H1 (cell line): ENCODE data around the gene NUDT12. TPM values are rescaled to one million over a fixed set of nuclear protein-coding genes. Genes with fewer than 3 reads are reported as not detected.

Experiments
- CTCF ChIA-PET: fragments of 300-600 bp; sonication (Branson Sonifier 250); formaldehyde crosslinking; loops from one replicate; lab custom pipeline; 2021; ENCODE audit not compliant: partially characterized antibody; lab: Charles Lee
- POLR2A ChIA-PET: fragments of 300-600 bp; sonication (Branson Sonifier 250); formaldehyde crosslinking; loops from one replicate; lab custom pipeline; 2021; ENCODE audit warnings: inconsistent platforms; ENCODE audit not compliant: partially characterized antibody; lab: Charles Lee
- DNase-seq, 2 experiments: peaks; one replicate each; pipeline versions ENCODE4 v3.0.0 to v3.0.0-alpha.2; 2010 to 2022; ENCODE audit warnings: low spot score in 2 of 2, low read depth in 1 of 2, mixed read lengths in 1 of 2
- FAIRE-seq: peaks from 2 replicates; lab custom pipeline; 2011; peaks lifted over from hg19 to GRCh38; lab: Jason Lieb, UNC
- H2AFZ ChIP-seq: 2 replicates; pipeline ENCODE4 v1.8.1; 2012; ENCODE audit warnings: low read length, inconsistent platforms
- H2AK5ac ChIP-seq: 2 replicates; pipeline ENCODE4 v1.6.1; 2013; ENCODE audit warnings: low read depth, low read length
- H2BK120ac ChIP-seq: replicated peaks from 2 replicates; pipeline ENCODE3; 2013; ENCODE audit warnings: low read depth, low read length, inconsistent platforms
- H2BK12ac ChIP-seq: 2 replicates; pipeline ENCODE4 v1.6.1; 2013; ENCODE audit warnings: low read depth, low read length
- H2BK15ac ChIP-seq: 2 replicates; pipeline ENCODE4 v1.6.1; 2013; ENCODE audit warnings: low read length
- H2BK20ac ChIP-seq: 2 replicates; pipeline ENCODE4 v1.6.1; 2013; ENCODE audit warnings: low read length
- H2BK5ac ChIP-seq: 2 replicates; pipeline ENCODE4 v1.6.1; 2013; ENCODE audit warnings: low read depth, low read length
- H3K14ac ChIP-seq: 2 replicates; pipeline ENCODE4 v1.6.1; 2013; ENCODE audit warnings: inconsistent platforms; ENCODE audit not compliant: insufficient read length
- H3K18ac ChIP-seq: 2 replicates; pipeline ENCODE4 v1.6.1; 2013; ENCODE audit warnings: low read length; ENCODE audit errors: extremely low read depth
- H3K23ac ChIP-seq: 2 replicates; pipeline ENCODE4 v1.6.1; 2013; ENCODE audit warnings: inconsistent platforms; ENCODE audit not compliant: insufficient read length
- H3K23me2 ChIP-seq: 2 replicates; pipeline ENCODE4 v1.6.1; 2013; ENCODE audit warnings: low read depth, low read length
- H3K27ac ChIP-seq: 2 replicates; pipeline ENCODE4 v1.6.1; 2011; ENCODE audit warnings: low read depth, low read length, inconsistent platforms
- H3K27me3 ChIP-seq, 4 experiments: replicated peaks in 1 of 4; 1 replicate in 1 of 4; 2 replicates in 3 of 4; pipeline versions ENCODE4 v1.6.1 to v1.8.1; 2011 to 2013; ENCODE audit warnings: low read length in 3 of 4, mild to moderate bottlenecking in 3 of 4, inconsistent platforms in 2 of 4, mixed read lengths in 2 of 4, moderate library complexity in 1 of 4; ENCODE audit not compliant: control insufficient read depth in 3 of 4, insufficient read depth in 3 of 4; ENCODE audit errors: extremely low read depth in 1 of 4
- H3K36me3 ChIP-seq, 4 experiments: 2 replicates each; pipeline versions ENCODE4 v1.6.1 to v1.8.1; 2011 to 2013; ENCODE audit warnings: mild to moderate bottlenecking in 4 of 4, low read length in 3 of 4, moderate library complexity in 2 of 4, control low read depth in 1 of 4, inconsistent platforms in 1 of 4; ENCODE audit not compliant: insufficient read depth in 4 of 4, control insufficient read depth in 2 of 4
- H3K4ac ChIP-seq: replicated peaks from 2 replicates; pipeline ENCODE3; 2013; ENCODE audit warnings: low read length, low read depth, mixed read lengths, inconsistent platforms; ENCODE audit not compliant: insufficient read length
- H3K4me1 ChIP-seq, 4 experiments: replicated peaks in 1 of 4; 1 replicate in 1 of 4; 2 replicates in 3 of 4; pipeline versions ENCODE4 v1.6.1 to v1.8.1; 2011 to 2013; ENCODE audit warnings: low read length in 3 of 4, inconsistent platforms in 2 of 4, mixed read lengths in 1 of 4; ENCODE audit not compliant: insufficient read depth in 4 of 4, control insufficient read depth in 3 of 4
- H3K4me2 ChIP-seq, 2 experiments: 2 replicates each; pipeline versions ENCODE4 v1.6.1 to v1.8.1; 2011 to 2013; ENCODE audit warnings: low read depth in 2 of 2, low read length in 2 of 2, control low read depth in 1 of 2, inconsistent platforms in 1 of 2, mild to moderate bottlenecking in 1 of 2; ENCODE audit not compliant: insufficient read depth in 1 of 2
- H3K4me3 ChIP-seq, 4 experiments: fragments of 200-600, 300-600 bp in 1 of 4; sonication (generic), shearing (Covaris generic), sonication (Bioruptor Twin) in 1 of 4; 2 replicates each; pipeline versions ENCODE4 v1.5.1 to v1.8.1; 2011 to 2016; ENCODE audit warnings: low read length in 4 of 4, low read depth in 3 of 4, control low read depth in 2 of 4, inconsistent platforms in 2 of 4, mild to moderate bottlenecking in 2 of 4, mixed read lengths in 1 of 4, moderate library complexity in 1 of 4; ENCODE audit not compliant: insufficient read depth in 2 of 4; ENCODE audit errors: extremely low read depth in 1 of 4
- H3K56ac ChIP-seq: replicated peaks from 2 replicates; pipeline ENCODE3; 2013; ENCODE audit warnings: low read depth, mild to moderate bottlenecking, mixed read lengths, low read length, inconsistent platforms; ENCODE audit not compliant: insufficient read length
- H3K79me1 ChIP-seq: 2 replicates; pipeline ENCODE4 v1.6.1; 2013; ENCODE audit warnings: low read depth, low read length, control low read depth
- H3K79me2 ChIP-seq, 2 experiments: 2 replicates each; pipeline versions ENCODE4 v1.6.1 to v1.8.1; 2012 to 2013; ENCODE audit warnings: low read length in 2 of 2, mild to moderate bottlenecking in 2 of 2, inconsistent platforms in 1 of 2; ENCODE audit not compliant: insufficient read depth in 2 of 2, control insufficient read depth in 1 of 2
- H3K9ac ChIP-seq, 4 experiments: replicated peaks in 1 of 4; 1 replicate in 1 of 4; 2 replicates in 3 of 4; pipeline versions ENCODE4 v1.6.1 to v1.8.1; 2011 to 2013; ENCODE audit warnings: low read depth in 3 of 4, low read length in 3 of 4, control low read depth in 2 of 4, mild to moderate bottlenecking in 2 of 4, moderate library complexity in 2 of 4, inconsistent platforms in 1 of 4; ENCODE audit errors: extremely low read depth in 1 of 4
- H3K9me3 ChIP-seq, 2 experiments: 2 replicates each; pipeline versions ENCODE4 v1.6.1 to v1.8.1; 2012 to 2013; ENCODE audit warnings: mild to moderate bottlenecking in 2 of 2, moderate library complexity in 2 of 2, control low read depth in 1 of 2, inconsistent platforms in 1 of 2, low read depth in 1 of 2, low read length in 1 of 2, mixed read lengths in 1 of 2; ENCODE audit not compliant: insufficient read depth in 2 of 2
- H4K20me1 ChIP-seq, 2 experiments: replicated peaks in 1 of 2; 2 replicates each; pipeline versions ENCODE3 to v1.8.1; 2011 to 2013; ENCODE audit warnings: inconsistent platforms in 2 of 2, low read length in 2 of 2, mild to moderate bottlenecking in 1 of 2; ENCODE audit not compliant: insufficient read depth in 2 of 2, control insufficient read depth in 1 of 2
- H4K5ac ChIP-seq: 2 replicates; pipeline ENCODE4 v1.6.1; 2013; ENCODE audit warnings: low read length, low read depth, mixed read lengths, inconsistent platforms; ENCODE audit not compliant: insufficient read length
- H4K8ac ChIP-seq: 2 replicates; pipeline ENCODE4 v1.8.0; 2013; ENCODE audit warnings: mild to moderate bottlenecking, moderate library complexity, low read length, inconsistent platforms; ENCODE audit not compliant: insufficient read depth; ENCODE audit errors: extremely low read depth
- H4K91ac ChIP-seq: replicated peaks from 2 replicates; pipeline ENCODE3; 2013; ENCODE audit warnings: low read length, mixed read lengths, inconsistent platforms; ENCODE audit not compliant: insufficient read length
- BACH1 ChIP-seq: IDR thresholded peaks from 2 replicates; pipeline ENCODE4 v1.6.1; 2012; ENCODE audit warnings: low read length, improper control_type of control experiment
- EP300 ChIP-seq, 2 experiments: IDR thresholded peaks; 1 replicate in 1 of 2; 2 replicates in 1 of 2; pipeline ENCODE4 v1.6.1; 2011 to 2012; ENCODE audit warnings: low read depth in 2 of 2, low read length in 2 of 2, mild to moderate bottlenecking in 2 of 2, borderline replicate concordance in 1 of 2, inconsistent platforms in 1 of 2, moderate library complexity in 1 of 2
- KDM5A ChIP-seq: fragments of 200-600 bp; IDR thresholded peaks from 2 replicates; pipeline ENCODE4 v1.7.1; 2012; ENCODE audit warnings: mild to moderate bottlenecking, low read length, inconsistent platforms, mixed read lengths
- MAFK ChIP-seq: IDR thresholded peaks from 2 replicates; pipeline ENCODE4 v1.6.1; 2012; ENCODE audit warnings: low read depth, mild to moderate bottlenecking, improper control_type of control experiment, low read length
- NANOG ChIP-seq: IDR thresholded peaks from 2 replicates; pipeline ENCODE4 v1.6.1; 2011; ENCODE audit warnings: low read length, low read depth, mild to moderate bottlenecking, inconsistent platforms; ENCODE audit not compliant: insufficient read depth, poor library complexity, severe bottlenecking
- RAD21 ChIP-seq, 2 experiments: IDR thresholded peaks in 1 of 2; conservative IDR thresholded peaks in 1 of 2; 2 replicates each; pipeline ENCODE4 v1.6.1; 2011; ENCODE audit warnings: low read depth in 2 of 2, low read length in 2 of 2, improper control_type of control experiment in 1 of 2, inconsistent platforms in 1 of 2, mild to moderate bottlenecking in 1 of 2, moderate library complexity in 1 of 2
- RNF2 ChIP-seq: fragments of 200-900, 300-1000 bp; sonication (generic); IDR thresholded peaks from 2 replicates; pipeline ENCODE4 v1.7.1; 2016; ENCODE audit warnings: borderline replicate concordance, low read depth, mild to moderate bottlenecking, antibody characterized with exemption, low read length; ENCODE audit not compliant: poor library complexity, severe bottlenecking; ENCODE audit errors: missing control alignments
- SIRT6 ChIP-seq: IDR thresholded peaks from one replicate; pipeline ENCODE4 v1.7.1; 2012; ENCODE audit warnings: low read length, inconsistent platforms
- TEAD4 ChIP-seq: IDR thresholded peaks from 2 replicates; pipeline ENCODE4 v1.6.1; 2012; ENCODE audit warnings: low read depth, low read length, inconsistent platforms, mixed read lengths
- whole genome bisulfite sequencing, 2 experiments: shearing (Covaris generic) in 1 of 2; methylation state at CpG; one replicate each; pipeline versions ENCODE4 v1.1.6 to v1.1.7; 2013 to 2015; ENCODE audit warnings: low lambda C conversion rate in 2 of 2, mixed read lengths in 2 of 2, inconsistent platforms in 1 of 2, low coverage in 1 of 2, missing lambda C conversion rate in 1 of 2; ENCODE audit not compliant: insufficient replicate concordance in 2 of 2, insufficient coverage in 1 of 2, insufficient read length in 1 of 2; ENCODE audit errors: extremely low coverage in 1 of 2, missing lambda C conversion rate in 1 of 2; 5-methylcytosine and 5-hydroxymethylcytosine counted together
- polyA plus RNA-seq, 7 experiments: library from polyadenylated mRNA; depleted of rRNA in 3 of 7; stranded (reverse) in 5 of 7; unstranded in 2 of 7; fragments of >200 nt in 5 of 7; fragments of 200-250 nt in 2 of 7; gene quantifications; 1 replicate in 5 of 7; 2 replicates in 1 of 7; 4 replicates in 1 of 7; pipeline versions ENCODE4 v1.2.1 to v1.2.3, GENCODE V29; 2011 to 2013; ENCODE audit warnings: missing spikeins in 2 of 7, mixed read lengths in 2 of 7
- total RNA-seq: library from RNA; stranded (reverse); fragmentation: NEBNext Ultra II Directional; extraction: Animal tissue kit (Norgen Biotek cat#: 25700); gene quantifications from 2 replicates; pipeline ENCODE4 v1.2.1, GENCODE V29; 2021
- TF ChIP-seq, protein P1 (sequence below), 3 experiments: IDR thresholded peaks; 1 replicate in 2 of 3; 2 replicates in 1 of 3; pipeline versions ENCODE4 v1.5.1 to v1.6.1; 2011; ENCODE audit warnings: low read length in 3 of 3, mild to moderate bottlenecking in 3 of 3, inconsistent platforms in 2 of 3, low read depth in 1 of 3, moderate library complexity in 1 of 3; ENCODE audit not compliant: insufficient read depth in 1 of 3; ENCODE audit errors: control extremely low read depth in 1 of 3

NUDT12 gene
- total and polyA plus RNA-seq, 2 of the 8 experiments (the other 6 are each of a cell fraction or from before 2014, with no cell fraction given), result 3.6 to 12.5 TPM

DNA sequence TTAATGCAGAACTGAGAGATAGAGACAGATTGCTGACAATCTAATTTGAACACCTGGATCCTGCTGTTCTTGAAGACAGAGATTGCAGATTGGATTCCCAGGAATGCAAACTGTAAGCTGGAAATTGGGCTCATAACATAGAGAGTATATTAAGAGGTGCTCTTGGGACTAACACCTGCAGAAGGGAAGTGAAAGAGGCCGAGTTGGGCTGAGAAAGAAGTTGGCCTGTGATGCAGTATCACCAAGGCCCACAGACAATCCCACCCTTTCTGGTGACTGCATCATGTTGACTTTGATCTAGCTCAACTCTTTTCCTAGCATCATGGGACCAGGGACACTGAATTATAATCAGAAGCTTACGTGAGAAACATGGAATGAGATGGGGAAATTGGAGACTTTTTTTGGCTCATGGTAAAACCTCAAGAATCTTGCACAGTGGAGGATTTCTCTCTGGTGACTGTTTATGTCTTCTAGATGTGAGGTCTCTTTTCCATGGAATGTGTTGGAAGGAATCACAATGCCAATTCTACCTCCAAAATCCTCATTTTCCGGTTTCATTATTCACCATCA lies 36.5 kb upstream of the NUDT12 start:
- H2AK5ac ChIP-seq, result no peak overlapping the region
- no peak overlapping the region for H2BK12ac ChIP-seq
- H3K9ac ChIP-seq, result no peak overlapping the region
- H3K27me3 ChIP-seq, result no peaks in the 10 kb centered on the region
- no peaks in the 10 kb centered on the region for H4K20me1 ChIP-seq
- ChIA-PET CTCF (interaction anchor here (0.8 kb wide), 1 partner anchor 8 kb away, joined by 3 read pairs; no protein-coding TSS in a partner anchor), POLR2A (no interaction called here)
- no peak overlapping the region for H3K4ac ChIP-seq
- no peak overlapping the region for H3K4me3 ChIP-seq
- no peak overlapping the region; the same call in 1 of the 2 replicates for H2AFZ ChIP-seq
- H4K5ac ChIP-seq, result no peak overlapping the region
- H3K79me1 ChIP-seq, result no peaks in the 10 kb centered on the region
- H3K36me3 ChIP-seq, result no peaks in the 10 kb centered on the region
- no peak overlapping the region for H2BK120ac ChIP-seq
- no peak overlapping the region for H4K8ac ChIP-seq
- no peak overlapping the region for H3K18ac ChIP-seq
- H3K23me2 ChIP-seq, result no peaks in the 10 kb centered on the region
- H2BK5ac ChIP-seq, result no peak overlapping the region
- H3K4me2 ChIP-seq, result no peak overlapping the region
- DNase-seq (no peak), FAIRE-seq (no peak)
- H3K9me3 ChIP-seq, result no peaks in the 10 kb centered on the region
- H2BK15ac ChIP-seq, result no peak overlapping the region
- no peak overlapping the region for H2BK20ac ChIP-seq
- no peak overlapping the region for H3K27ac ChIP-seq
- no peak overlapping the region for H4K91ac ChIP-seq
- H3K4me1 ChIP-seq, result no peaks in the 10 kb centered on the region
- H3K79me2 ChIP-seq, result no peaks in the 10 kb centered on the region
- no peak overlapping the region for H3K56ac ChIP-seq
- H3K23ac ChIP-seq, result no peak overlapping the region
- 84% methylated on average over 3 of the region's 3 CpGs; no CpG with 5 or more reads in 1 of the 2 experiments for WGBS, 2 experiments
- no peak overlapping the region for H3K14ac ChIP-seq
- TF ChIP-seq BACH1 (no peak), SIRT6 (no peak), EP300 (IDR thresholded peaks at IDR 0.05; ENCODE audit: borderline replicate concordance in 1 of 2, low read depth in 2 of 2, low read length in 2 of 2) (no peak), RAD21 (IDR thresholded peaks at IDR 0.05 in 1 of 2, conservative IDR thresholded peaks at IDR 0.05 in 1 of 2; ENCODE audit: low read depth in 2 of 2, low read length in 2 of 2) (no peak), RNF2 (no peak), NANOG (no peak), MAFK (no peak), TEAD4 (no peak), KDM5A (no peak)
- TF ChIP-seq, protein P1, sequence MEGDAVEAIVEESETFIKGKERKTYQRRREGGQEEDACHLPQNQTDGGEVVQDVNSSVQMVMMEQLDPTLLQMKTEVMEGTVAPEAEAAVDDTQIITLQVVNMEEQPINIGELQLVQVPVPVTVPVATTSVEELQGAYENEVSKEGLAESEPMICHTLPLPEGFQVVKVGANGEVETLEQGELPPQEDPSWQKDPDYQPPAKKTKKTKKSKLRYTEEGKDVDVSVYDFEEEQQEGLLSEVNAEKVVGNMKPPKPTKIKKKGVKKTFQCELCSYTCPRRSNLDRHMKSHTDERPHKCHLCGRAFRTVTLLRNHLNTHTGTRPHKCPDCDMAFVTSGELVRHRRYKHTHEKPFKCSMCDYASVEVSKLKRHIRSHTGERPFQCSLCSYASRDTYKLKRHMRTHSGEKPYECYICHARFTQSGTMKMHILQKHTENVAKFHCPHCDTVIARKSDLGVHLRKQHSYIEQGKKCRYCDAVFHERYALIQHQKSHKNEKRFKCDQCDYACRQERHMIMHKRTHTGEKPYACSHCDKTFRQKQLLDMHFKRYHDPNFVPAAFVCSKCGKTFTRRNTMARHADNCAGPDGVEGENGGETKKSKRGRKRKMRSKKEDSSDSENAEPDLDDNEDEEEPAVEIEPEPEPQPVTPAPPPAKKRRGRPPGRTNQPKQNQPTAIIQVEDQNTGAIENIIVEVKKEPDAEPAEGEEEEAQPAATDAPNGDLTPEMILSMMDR (IDR thresholded peaks at IDR 0.05; ENCODE audit: control extremely low read depth in 1 of 3, insufficient read depth in 1 of 3, low read depth in 1 of 3, low read length in 3 of 3), result no peak
